NCI-H460 (cell line): ENCODE measurements around the gene P3H1. TPM values are rescaled to one million over a fixed set of nuclear protein-coding genes. Genes with fewer than 3 reads are reported as not detected.
"Not testable (repeated sequence)": the region's sequence is repeated elsewhere in the genome, so short reads cannot be mapped to it uniquely, and the experiment has no call there.

Experiments
- DNase-seq: peaks from one replicate; pipeline ENCODE4 v3.0.0-alpha.2; 2016; ENCODE audit warnings: low read depth; ENCODE audit errors: extremely low read depth
- total RNA-seq: library from RNA; depleted of rRNA; stranded (reverse); fragments of >200 nt; shearing (Covaris generic); gene quantifications from 2 replicates; pipeline ENCODE4 v1.2.3, GENCODE V29; 2014; rRNA removed

Gene P3H1
- total RNA-seq, 1 experiment from 2014 or later = 51.0 TPM

DNA sequence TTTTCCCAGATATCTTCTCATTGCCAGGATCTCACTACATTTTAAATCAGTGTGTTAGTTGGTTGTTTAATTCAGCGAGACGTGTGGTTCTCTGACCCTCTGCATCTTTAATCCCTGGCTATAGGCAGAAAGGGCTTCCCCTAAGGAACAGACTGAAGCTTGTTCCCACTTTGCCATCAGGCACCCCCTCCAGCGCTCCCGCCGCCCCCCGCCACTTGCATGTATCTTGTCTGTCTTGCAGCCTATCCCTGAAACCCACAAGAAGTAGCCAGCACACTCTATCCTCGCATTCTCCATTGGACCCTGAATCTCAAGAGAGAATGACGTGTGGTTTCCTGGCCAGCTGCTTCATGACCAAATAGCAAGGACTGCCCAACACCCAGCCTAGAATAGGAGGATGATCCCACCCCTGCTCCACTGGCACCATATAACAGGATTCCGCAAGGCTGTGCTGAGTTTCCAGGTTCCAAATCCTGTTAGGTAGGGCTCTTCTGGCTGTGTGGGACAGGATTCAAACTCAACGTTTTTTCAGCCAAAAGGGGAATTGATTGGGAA, 34.6 kb downstream of the P3H1 start:
- DNase-seq = no peak

- no peak for DNase-seq
Observed at GRCh38 chr1:42731585-42731984, 35.2 kb downstream of the P3H1 start.

DNA sequence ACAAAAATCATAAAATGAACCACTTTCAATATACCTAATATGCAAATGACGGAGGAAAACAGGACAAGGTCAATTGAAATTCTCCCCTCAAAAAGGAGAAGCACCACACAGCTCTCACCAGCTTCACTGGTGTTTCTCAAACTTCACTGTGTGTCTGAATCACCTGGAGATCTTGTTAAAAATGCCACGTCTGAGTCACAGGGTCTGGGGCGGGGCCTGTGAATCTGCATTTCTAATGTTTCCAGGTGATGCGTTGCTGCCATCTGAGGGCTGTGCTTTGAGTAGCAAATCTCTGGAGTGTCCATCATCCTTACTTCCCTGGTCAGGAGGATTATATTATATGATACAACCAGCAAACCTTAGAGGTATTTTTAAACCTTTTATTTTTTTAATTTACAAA, 35.8 kb downstream of the P3H1 start:
- peak; percentile 6 for DNase-seq

DNA sequence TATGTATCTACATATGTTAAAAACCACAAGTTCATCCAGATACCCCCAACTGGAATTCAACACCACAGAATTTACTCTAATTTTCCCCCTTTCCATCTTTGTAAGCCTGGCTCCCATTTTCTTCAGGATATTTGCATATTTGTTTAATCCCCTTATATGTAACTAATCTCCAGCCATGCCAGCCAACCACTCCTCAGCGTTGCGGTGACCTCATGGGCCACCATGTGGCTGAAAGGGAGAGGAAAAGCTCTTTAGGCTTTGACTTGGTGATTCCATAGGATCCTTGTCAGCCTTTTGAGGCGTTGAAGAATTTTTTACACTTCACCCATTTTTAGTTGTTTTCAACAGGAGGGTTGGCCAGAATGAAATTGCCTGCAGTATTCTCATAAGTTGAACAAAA, 36.8 kb downstream of the P3H1 start:
- no peak for DNase-seq

DNA sequence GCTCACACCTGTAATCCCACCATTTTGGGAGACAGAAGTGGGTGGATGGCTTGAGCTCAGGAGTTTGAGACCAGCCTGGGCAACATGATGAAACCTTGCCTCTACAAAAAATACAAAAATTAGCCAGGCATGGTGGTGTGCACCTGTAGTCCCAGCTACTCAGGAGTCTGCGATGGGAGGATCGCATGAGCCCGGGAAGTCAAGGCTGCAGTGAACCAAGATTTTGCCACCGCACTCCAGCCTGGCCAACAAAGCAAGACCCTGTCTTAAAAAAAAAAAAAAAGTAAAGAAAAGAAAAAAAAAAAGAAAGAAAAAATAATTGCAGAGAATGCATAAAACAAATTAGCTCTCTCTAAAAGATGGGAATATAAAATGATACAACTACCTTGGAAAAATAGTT, 41.0 kb downstream of the P3H1 start:
- not testable (repeated sequence) for DNase-seq

DNA sequence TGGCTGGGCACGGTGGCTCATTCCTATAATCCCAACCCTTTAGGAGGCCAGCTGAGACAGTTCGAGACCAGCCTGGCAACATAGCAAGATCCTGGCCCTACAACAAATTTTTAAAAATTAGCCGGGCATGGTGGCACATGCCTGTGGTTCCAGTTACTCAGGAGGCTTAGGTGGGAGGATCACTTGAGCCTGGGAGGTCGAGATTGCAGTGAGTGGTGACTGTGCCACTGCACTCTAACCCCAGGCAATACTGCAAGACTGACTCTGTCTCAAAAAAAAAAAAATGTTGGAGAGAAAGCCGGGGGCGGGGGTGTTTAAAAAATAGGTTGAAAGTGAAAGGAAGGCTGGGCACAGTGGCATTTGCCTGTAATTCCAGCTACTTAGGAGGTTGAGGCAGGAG, 43.3 kb downstream of the P3H1 start:
- DNase-seq = no peak

GRCh38 chr1:42722403-42722802, 44.4 kb downstream of the P3H1 start:
- DNase-seq = not testable (repeated sequence)

GRCh38 chr1:42721926-42722325, 44.9 kb downstream of the P3H1 start:
- DNase-seq = no peak

GRCh38 chr1:42720868-42721267, 46.0 kb downstream of the P3H1 start:
- no peak for DNase-seq

GRCh38 chr1:42714441-42714840, 52.4 kb downstream of the P3H1 start:
- not testable (repeated sequence) for DNase-seq

DNA sequence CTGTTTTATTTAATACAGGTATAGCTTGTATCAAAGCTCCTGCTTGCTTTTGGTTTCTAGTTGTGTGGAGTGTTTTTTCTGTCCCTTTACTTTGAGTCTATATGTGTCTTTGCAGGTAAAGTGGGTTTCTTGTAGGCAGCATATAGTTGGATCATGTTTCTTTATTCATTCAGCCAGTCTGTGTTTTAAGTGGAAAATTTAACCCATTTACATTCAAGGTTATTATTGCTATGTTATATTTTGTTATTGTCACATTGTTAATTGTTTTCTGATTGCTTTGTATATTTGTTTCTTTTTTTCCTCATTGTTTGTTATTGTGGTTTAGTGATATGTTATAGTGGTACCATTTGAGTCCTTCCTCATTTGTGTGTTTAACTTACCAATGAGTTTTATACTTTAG, 53.5 kb downstream of the P3H1 start:
- DNase-seq = no peak

DNA sequence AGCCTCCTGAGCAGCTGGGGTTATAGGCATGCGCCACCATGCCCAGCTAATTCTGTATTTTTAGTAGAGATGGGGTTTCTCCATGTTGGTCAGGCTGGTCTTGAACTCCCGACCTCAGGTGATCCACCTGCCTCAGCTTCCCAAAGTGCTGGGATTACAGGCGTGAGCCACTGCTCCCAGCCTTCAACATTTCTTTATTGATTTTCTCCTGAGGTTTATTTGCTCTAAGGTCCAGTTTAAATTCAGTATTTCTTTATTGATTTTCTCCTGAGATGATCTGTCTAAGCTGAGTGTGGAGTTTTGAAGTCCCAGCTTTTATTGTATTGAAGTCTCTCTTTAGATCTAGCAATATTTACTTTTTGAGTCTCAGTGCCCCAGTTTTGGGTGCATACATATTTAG, 54.0 kb downstream of the P3H1 start:
- not testable (repeated sequence) for DNase-seq

DNA sequence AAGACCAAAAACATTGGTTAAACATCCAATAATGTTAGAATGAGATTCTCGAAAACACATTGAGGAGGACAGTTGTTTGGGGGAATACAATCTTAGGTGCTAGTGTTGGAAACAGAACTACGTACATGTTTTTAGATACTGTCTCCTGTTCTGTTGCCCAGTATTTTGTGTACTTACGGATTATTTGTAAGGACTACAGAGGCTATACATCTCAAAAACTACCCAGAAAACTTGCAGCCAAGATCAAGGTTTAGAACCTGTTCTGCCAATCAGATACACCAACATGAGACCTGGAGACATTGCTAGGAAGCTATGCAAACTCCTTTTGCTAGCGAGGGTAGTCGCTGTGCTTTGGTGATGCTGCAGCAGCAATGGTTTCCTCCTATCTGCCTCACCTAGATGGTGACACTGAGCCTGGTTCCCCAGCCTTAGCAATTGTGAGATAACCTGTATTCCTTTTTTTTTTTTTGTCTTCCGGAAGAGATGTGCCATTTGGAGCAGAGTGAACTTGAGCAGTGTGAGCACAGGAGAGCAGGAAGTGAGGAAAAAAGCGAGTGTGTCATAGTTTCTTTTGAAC, 62.9 kb downstream of the P3H1 start:
- DNase-seq = no peak

DNA sequence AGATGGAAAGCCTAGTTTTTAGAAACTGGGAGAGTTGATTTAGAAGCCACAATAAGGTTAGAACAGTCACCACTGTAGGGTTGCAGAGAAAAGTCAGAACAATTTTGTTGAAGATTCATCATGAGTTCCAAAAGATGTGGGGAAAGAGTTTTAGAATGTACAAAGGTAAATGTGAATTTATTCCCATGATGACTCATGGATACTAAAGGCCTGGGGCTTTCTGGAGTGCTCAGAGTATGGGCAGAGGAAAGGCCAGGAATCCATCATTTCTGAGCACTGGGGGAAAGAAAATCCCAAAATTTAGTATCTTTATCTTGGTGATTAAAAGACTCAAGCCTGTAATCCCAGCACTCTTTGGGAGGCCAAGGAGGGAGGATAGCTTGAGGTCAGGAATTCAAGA, 66.8 kb downstream of the P3H1 start:
- DNase-seq = no peak

- no peak for DNase-seq
Observed at GRCh38 chr1:42698081-42698813, 68.6 kb downstream of the P3H1 start.

Other genes with a start within 250 kb of the P3H1 start
- gene PPIH, start 108.6 kb downstream of the P3H1 start, total RNA-seq = 34.5 and 40.4 TPM in 2 replicates
- gene YBX1, start 84.6 kb downstream of the P3H1 start, total RNA-seq = 1,027 and 1,037 TPM in 2 replicates
- not detected in 2 replicates for gene CLDN19, start 26.8 kb downstream of the P3H1 start, total RNA-seq
- 1.2 and 4.1 TPM in 2 replicates for gene C1orf50, start 221 bp upstream of the P3H1 start, total RNA-seq
- 0.12 and 0.20 TPM in 2 replicates for gene TMEM269, start 18.0 kb upstream of the P3H1 start, total RNA-seq
- gene ERMAP, start 50.1 kb upstream of the P3H1 start, total RNA-seq = 6.4 and 7.7 TPM in 2 replicates
- 19.5 and 23.3 TPM in 2 replicates for gene SVBP, start 50.4 kb upstream of the P3H1 start, total RNA-seq
- gene ZNF691, start 79.6 kb upstream of the P3H1 start, total RNA-seq = 6.3 and 9.3 TPM in 2 replicates
- 129 and 170 TPM in 2 replicates for gene SLC2A1, start 191.8 kb upstream of the P3H1 start, total RNA-seq